Endothelial cell of umbilical vein (primary cell): Measurements from ENCODE around the gene ADIRF. TPM values are rescaled to one million over a fixed set of nuclear protein-coding genes. Genes with fewer than 3 reads are reported as not detected.
A peak's percentile ranks its signal among the peaks of the same experiment; 100 is the strongest.
"Not testable (repeated sequence)": the region's sequence is repeated elsewhere in the genome, so short reads cannot be mapped to it uniquely, and the experiment has no call there.

Source experiments
- BruUV-seq: library from RNA; stranded (reverse); fragments of 400-500 nt; replicated peaks from 2 replicates; lab custom pipeline; 2021; lab: Mats Ljungman, UMichigan
- CTCF ChIA-PET: fragments of 300-600, 350-600 bp; sonication (Branson Sonifier 250); formaldehyde crosslinking; loops from one replicate; lab custom pipeline; 2021; ENCODE audit warnings: antibody characterized with exemption, inconsistent platforms; lab: Charles Lee
- POLR2A ChIA-PET: fragments of 300-600, 350-600 bp; sonication (Branson Sonifier 250); formaldehyde crosslinking; loops from one replicate; lab custom pipeline; 2021; ENCODE audit warnings: antibody characterized with exemption, inconsistent platforms; lab: Charles Lee
- DNase-seq: peaks from one replicate; pipeline ENCODE4 v3.0.0-alpha.2; 2011; ENCODE audit warnings: low read depth, low spot score
- FAIRE-seq: peaks from 2 replicates; lab custom pipeline; 2011; peaks lifted over from hg19 to GRCh38; lab: Jason Lieb, UNC
- H2AFZ ChIP-seq: 2 replicates; pipeline ENCODE4 v1.6.0; 2012; ENCODE audit warnings: low read depth, low read length, control low read depth, inconsistent platforms
- H3K27ac ChIP-seq: 2 replicates; pipeline ENCODE4 v1.5.1; 2011; ENCODE audit warnings: low read depth, mild to moderate bottlenecking, control low read depth, low read length, moderate library complexity; ENCODE audit not compliant: insufficient read depth
- H3K27me3 ChIP-seq, 2 experiments: 2 replicates each; pipeline versions ENCODE4 v1.6.0 to v1.6.1; 2011; ENCODE audit warnings: low read length in 2 of 2, mixed read lengths in 1 of 2; ENCODE audit not compliant: control insufficient read depth in 2 of 2, insufficient read depth in 2 of 2
- H3K36me3 ChIP-seq, 2 experiments: 2 replicates in 1 of 2; 3 replicates in 1 of 2; pipeline ENCODE4 v1.5.1; 2011; ENCODE audit warnings: low read length in 2 of 2, mild to moderate bottlenecking in 1 of 2, moderate library complexity in 1 of 2; ENCODE audit not compliant: control insufficient read depth in 2 of 2, insufficient read depth in 2 of 2; ENCODE audit errors: extremely low read depth in 1 of 2
- H3K4me1 ChIP-seq: 3 replicates; pipeline ENCODE4 v1.5.1; 2011; ENCODE audit warnings: mild to moderate bottlenecking, low read length; ENCODE audit not compliant: control insufficient read depth, insufficient read depth; ENCODE audit errors: extremely low read depth
- H3K4me2 ChIP-seq: 2 replicates; pipeline ENCODE4 v1.6.1; 2011; ENCODE audit warnings: low read length, control low read depth, mixed read lengths; ENCODE audit not compliant: insufficient read depth
- H3K4me3 ChIP-seq, 3 experiments: fragments of 200-600 bp in 1 of 3; sonication (generic), shearing (Covaris generic) in 1 of 3; replicated peaks in 1 of 3; 2 replicates each; pipeline ENCODE4 v1.5.1; 2011 to 2016; ENCODE audit warnings: control low read depth in 3 of 3, low read length in 3 of 3, mild to moderate bottlenecking in 2 of 3, inconsistent platforms in 1 of 3, low read depth in 1 of 3, moderate library complexity in 1 of 3; ENCODE audit not compliant: insufficient read depth in 1 of 3
- H3K79me2 ChIP-seq: 2 replicates; pipeline ENCODE4 v1.6.0; 2012; ENCODE audit warnings: low read length, inconsistent platforms; ENCODE audit not compliant: control insufficient read depth, insufficient read depth
- H3K9ac ChIP-seq: replicated peaks from 2 replicates; pipeline ENCODE3; 2011; ENCODE audit warnings: low read length, control low read depth; ENCODE audit not compliant: insufficient read depth; ENCODE audit errors: extremely low read depth
- H3K9me1 ChIP-seq: replicated peaks from 3 replicates; pipeline ENCODE4 v1.6.0; 2011; ENCODE audit warnings: mild to moderate bottlenecking, low read length; ENCODE audit not compliant: control insufficient read depth, insufficient read depth; ENCODE audit errors: extremely low read depth
- H3K9me3 ChIP-seq: replicated peaks from 2 replicates; pipeline ENCODE4 v1.5.1; 2012; ENCODE audit warnings: low read length, inconsistent platforms; ENCODE audit not compliant: control insufficient read depth, insufficient read depth
- H4K20me1 ChIP-seq: replicated peaks from 2 replicates; pipeline ENCODE3; 2011; ENCODE audit warnings: mild to moderate bottlenecking, low read length; ENCODE audit not compliant: control insufficient read depth, insufficient read depth; ENCODE audit errors: extremely low read depth
- FOS ChIP-seq: IDR thresholded peaks from 2 replicates; pipeline ENCODE4 v1.6.1; 2011; ENCODE audit warnings: mild to moderate bottlenecking, low read length, moderate library complexity, borderline replicate concordance; ENCODE audit not compliant: insufficient read depth
- POLR2AphosphoS5 ChIP-seq: IDR thresholded peaks from 2 replicates; pipeline ENCODE4 v1.6.1; 2012; ENCODE audit warnings: low read depth, mild to moderate bottlenecking, control low read depth, low read length, moderate library complexity; ENCODE audit not compliant: insufficient read depth
- dilution Hi-C: fragments of 300-500 bp; cut with MboI; formaldehyde crosslinking; loops from one replicate; pipeline ENCODE4 v1.15.0; 2019; ENCODE audit warnings: low sequenced_read_pairs; ENCODE audit not compliant: extremely low pct_ligation_motif_present
- intact Hi-C: fragments of 100-400 bp; cut with micrococcal nuclease; formaldehyde crosslinking; loops from one replicate; pipeline ENCODE4 v1.10.0; 2022
- polyA plus RNA-seq, 4 experiments: library from polyadenylated mRNA; depleted of rRNA in 3 of 4; stranded (reverse) in 3 of 4; unstranded in 1 of 4; fragments of >200 nt; gene quantifications; 2 replicates each; pipeline versions ENCODE4 v1.2.1 to v1.2.3, GENCODE V29; 2011 to 2012; ENCODE audit warnings: missing spikeins in 1 of 4
- total RNA-seq: library from RNA; stranded (reverse); gene quantifications from 2 replicates; pipeline ENCODE4 v1.2.3, GENCODE V29; 2021

Gene ADIRF
- total and polyA plus RNA-seq, 2 donors (not counting 3 experiments of a cell fraction or from before 2014, with no cell fraction given), result 3.7 to 4.4 TPM

DNA sequence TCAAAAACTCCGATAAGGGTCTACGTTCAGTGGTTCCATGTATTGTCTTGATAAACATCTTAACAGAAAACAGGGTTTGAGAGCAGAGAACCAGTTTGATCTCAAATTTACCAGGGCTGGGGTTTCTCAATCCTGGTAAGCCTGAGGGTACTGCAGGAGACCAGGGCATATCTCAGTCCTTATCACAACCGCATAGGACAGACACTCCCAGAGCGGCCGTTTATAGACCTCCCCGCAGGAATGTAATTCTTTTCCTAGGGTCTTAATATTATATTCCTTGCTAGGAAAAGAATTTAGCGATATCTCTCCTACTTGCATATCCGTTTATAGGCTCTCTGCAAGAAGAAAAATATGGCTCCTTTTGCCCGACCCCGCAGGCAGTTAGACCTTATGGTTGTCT is 15.6 kb upstream of the ADIRF start:
- Histone ChIP-seq H3K4me1 (peaks cover 41% of the 10 kb centered on the region), H3K79me2 (peaks cover 90% of the 10 kb centered on the region)
- H3K27me3 ChIP-seq, H3K9ac ChIP-seq, H3K9me1 ChIP-seq, H3K36me3 ChIP-seq, H3K9me3 ChIP-seq, H2AFZ ChIP-seq, BruUV-seq, H4K20me1 ChIP-seq, DNase-seq, H3K4me2 ChIP-seq, H3K27ac ChIP-seq, H3K4me3 ChIP-seq, dilution Hi-C loops, POLR2A ChIA-PET, FAIRE-seq: not testable (repeated sequence)
- intact Hi-C loops, result loop anchor here (10.0 kb wide), 1 partner anchor 1932 kb away; the partner anchor contains the start of gene STAMBPL1
- CTCF ChIA-PET, result interaction anchor here (1.0 to 8.7 kb wide), 4 partner anchors 8 to 15 kb away, joined by 3 to 325 read pairs (median 58); partner anchors contain the start of gene ADIRF

GRCh38 chr10:86953747-86954680 is 14.3 kb upstream of the ADIRF start:
- intact Hi-C loops (loop anchor here (1.0 to 10.0 kb wide), 2 partner anchors 12 to 1931 kb away; partner anchors contain the start of gene STAMBPL1), dilution Hi-C loops (no loop called here)
- no peak overlapping the region for H2AFZ ChIP-seq
- H3K4me3 ChIP-seq, result peak overlapping the region in 2 of 3 experiments; percentile 7 to 65
- POLR2A ChIA-PET, result interaction anchor here (0.6 kb wide), 1 partner anchor 12 kb away, joined by 10 read pairs; no protein-coding TSS in a partner anchor
- no peaks in the 10 kb centered on the region for H3K27me3 ChIP-seq
- no TSS peak for BruUV-seq
- no peaks in the 10 kb centered on the region for H3K9me1 ChIP-seq
- DNase-seq (peak; percentile 89), FAIRE-seq (peak; percentile 95)
- CTCF ChIA-PET, result interaction anchor here (7.1 to 8.7 kb wide), 2 partner anchors 12 to 14 kb away, joined by 110 to 325 read pairs; partner anchors contain the start of gene ADIRF
- peak overlapping the region; percentile 70 for H3K4me2 ChIP-seq
- no peaks in the 10 kb centered on the region for H3K9me3 ChIP-seq
- H3K9ac ChIP-seq, result peak overlapping the region; percentile 17
- no peaks in the 10 kb centered on the region for H3K36me3 ChIP-seq
- peaks cover 82% of the 10 kb centered on the region for H3K79me2 ChIP-seq
- H3K4me1 ChIP-seq, result peaks cover 52% of the 10 kb centered on the region
- no peak for TF ChIP-seq FOS
- peak; percentile 34 for TF ChIP-seq POLR2AphosphoS5
- peak overlapping the region; percentile 71 for H3K27ac ChIP-seq
- no peaks in the 10 kb centered on the region for H4K20me1 ChIP-seq
